Suppressor macrophage (primary cell): ENCODE measurements around the gene IFNA6.

ENCODE experiments used
- DNase-seq, 4 experiments: peaks; one replicate each; pipeline ENCODE4 v3.0.0-alpha.2; 2020 to 2022

Gene IFNA6

GRCh38 chr9:21331676-21332402 is 18.8 kb downstream of the IFNA6 start:
- no peak for DNase-seq

GRCh38 chr9:21326526-21327139 is 24.1 kb downstream of the IFNA6 start:
- DNase-seq = peak; percentile 31 to 73 (median 54)

DNA sequence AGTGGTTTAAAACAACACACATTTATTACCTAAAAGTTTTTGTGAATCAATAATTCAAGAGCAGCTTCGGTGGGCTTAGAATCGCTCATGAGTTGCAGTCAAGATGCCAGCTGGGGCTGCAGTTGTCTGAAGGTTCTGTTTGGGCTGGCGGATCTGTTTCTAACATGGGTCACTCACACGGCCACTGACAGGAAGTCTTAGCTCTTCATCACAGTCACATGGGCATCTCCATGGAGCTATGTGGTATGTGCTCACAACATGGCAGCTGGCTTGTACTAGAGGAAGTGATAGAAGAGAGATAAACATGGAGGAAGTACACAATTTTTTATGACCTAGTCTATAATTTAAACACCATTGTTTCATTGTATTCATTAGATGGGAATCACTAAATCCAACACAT is 26.6 kb downstream of the IFNA6 start:
- DNase-seq = peak; percentile 21 to 64 (median 52)

DNA sequence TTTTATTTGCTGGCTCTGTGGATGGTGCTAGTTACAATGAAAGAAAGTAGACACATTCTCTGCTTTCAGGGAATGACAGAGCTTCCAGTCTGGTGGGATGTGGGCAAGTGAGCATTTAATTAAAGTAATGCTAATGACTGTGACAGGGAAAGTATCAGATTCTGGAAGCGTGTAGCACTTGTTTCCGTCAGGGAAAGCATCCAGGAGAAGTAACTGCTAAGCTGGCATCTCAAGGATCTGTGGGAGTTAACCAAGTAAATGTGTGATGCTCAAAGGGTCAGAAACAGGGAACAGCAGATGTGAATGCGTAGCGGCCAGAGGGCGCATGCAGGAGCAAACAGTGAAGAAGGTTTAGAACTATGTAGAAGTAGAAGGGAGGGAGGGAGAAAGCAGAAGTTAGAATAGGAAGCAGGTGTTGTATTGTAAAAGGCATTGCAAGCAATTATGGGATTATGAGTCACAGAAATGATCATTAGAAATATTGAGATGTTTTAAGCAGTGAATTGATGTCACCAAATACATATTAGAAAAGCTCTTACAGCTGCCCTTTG is 27.7 kb downstream of the IFNA6 start:
- DNase-seq = peak in 2 of 4 experiments; percentile 13 to 16

DNA sequence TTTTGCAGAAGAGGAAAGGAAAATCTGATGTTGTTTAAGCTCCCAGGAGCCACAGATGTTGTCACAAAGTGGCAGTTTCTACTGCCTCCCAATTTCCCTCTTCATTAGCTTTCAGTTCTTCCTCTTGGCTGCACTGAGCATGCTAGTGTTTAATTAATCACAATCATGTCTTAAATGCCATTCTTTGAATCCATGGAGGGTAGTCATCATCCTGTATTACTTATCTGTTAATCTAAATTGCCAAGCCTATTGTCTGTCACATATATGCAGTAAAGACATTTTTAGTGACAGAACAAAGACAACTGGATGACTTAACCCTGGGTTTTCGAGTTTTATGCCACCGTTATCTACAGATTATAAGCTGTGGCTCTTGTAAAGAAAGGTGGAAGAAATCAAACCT is 30.2 kb downstream of the IFNA6 start:
- DNase-seq = no peak

DNA sequence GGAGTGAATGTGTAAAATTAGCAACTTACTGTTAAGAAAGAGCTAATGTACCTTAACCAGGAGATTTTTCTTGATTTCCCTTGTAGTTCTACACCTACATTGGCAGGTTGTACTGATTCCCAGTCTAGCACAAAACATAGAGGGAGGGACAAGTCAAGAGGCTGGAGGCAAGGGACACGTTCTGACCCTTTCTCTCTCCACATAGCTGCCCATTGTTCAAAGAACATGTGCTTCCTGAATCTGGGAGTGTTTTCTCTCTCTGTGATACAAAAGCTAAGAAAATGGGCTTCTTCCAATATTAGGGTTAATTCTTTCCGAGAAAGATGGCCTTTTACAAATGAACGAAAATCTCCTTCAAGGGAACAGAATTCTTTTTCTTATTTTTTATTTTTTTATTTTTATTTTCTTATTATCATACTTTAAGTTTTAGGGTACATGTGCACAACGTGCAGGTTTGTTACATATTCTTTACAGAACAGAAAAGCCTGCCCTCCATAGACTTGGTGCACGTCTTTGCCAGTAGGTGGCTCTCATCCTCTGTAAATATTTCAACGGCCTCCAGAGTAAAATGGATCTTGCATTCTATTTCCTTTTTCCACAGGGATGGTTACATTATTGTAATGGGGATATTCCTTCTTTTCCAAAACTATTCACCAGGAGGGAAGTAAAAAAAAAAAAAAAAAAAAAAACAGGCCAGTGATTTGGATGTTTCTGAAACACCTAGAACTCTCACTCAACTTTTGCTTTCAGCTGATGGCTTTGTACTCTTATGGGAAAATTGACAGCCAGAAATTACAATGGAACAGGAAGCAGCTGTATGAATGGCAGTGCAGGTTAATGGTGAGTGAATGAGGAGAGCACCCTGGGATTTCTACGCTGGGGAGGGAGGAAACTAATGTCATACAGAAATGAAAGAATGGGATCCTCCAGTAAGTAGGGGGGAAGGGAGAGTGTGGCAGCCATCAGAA is 32.4 kb downstream of the IFNA6 start:
- DNase-seq = peak; percentile 38 to 79 (median 60)

GRCh38 chr9:21316860-21317259 is 33.8 kb downstream of the IFNA6 start:
- DNase-seq = no peak

DNA sequence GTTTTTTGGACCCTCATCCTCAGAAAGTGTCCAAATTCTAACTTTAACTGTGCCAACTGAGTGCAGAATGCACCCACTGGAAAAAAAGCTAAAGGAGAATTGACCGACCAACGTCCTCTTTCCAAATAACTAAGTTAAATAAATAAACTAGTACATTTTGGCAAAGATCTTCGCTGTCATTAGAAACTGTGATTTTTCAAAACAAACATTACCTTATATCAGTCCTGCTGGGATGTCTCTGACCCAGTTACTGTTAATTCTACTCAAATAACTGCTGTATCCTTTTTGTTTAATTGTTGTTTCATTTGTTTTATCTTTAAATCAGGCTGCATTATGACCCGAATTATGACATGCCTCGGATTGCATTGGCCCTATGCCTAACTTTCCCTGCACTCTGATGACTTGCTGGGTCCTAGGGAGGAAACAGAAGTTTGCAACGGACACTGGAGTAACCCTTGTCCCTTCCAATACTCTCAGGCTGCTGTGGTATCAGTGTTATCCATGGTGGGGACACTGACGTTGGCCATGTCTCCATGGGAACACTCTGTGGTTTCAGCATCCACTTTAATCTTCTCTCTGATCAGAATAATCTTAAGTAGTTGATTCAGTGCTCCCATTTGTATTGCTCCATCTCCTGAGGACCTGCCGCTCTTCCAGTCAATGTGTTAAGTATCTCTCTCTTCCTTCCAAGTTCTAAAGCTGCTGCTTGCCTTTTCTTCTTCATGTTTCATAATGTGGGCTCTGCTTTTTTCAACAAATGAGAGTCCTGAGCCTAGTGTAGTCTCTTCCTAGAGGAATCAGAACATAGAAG is 34.5 kb downstream of the IFNA6 start:
- no peak for DNase-seq

DNA sequence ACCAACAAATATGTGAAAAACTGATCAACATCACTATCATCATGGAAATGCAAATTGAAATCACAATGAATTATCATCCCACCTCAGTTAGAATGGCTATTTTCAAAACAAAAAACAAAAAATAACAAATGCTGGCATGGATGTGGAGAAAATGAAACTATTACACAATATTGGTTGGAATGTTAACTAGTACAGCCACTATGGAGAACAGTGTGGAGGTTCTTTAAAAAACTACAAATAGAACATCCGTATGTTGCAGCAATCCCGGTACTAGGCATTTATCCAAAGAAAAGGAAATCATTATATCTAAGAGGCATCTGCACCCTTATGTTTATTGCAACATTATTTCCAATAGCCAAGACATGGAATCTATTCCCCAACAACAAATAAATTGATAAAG is 36.5 kb downstream of the IFNA6 start:
- no peak for DNase-seq

DNA sequence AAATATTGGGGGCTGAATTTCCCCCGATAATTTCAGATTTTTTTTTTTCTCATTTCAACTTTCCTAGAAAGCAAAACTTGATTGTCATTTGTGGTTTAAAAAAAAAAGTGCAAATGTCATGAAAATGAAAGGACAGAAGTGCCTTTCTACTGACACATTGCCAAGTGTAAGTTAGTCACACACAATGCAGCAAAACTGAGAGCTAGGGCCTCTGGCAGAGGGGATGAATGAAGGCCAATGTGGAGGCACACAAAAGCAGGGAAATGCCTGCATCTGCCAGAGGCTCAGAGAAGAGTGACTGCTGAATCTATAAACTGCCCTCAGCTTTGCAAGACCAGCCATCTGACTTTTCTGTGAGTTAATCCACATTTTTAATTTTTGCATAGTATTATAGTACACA is 38.8 kb downstream of the IFNA6 start:
- no peak for DNase-seq

DNA sequence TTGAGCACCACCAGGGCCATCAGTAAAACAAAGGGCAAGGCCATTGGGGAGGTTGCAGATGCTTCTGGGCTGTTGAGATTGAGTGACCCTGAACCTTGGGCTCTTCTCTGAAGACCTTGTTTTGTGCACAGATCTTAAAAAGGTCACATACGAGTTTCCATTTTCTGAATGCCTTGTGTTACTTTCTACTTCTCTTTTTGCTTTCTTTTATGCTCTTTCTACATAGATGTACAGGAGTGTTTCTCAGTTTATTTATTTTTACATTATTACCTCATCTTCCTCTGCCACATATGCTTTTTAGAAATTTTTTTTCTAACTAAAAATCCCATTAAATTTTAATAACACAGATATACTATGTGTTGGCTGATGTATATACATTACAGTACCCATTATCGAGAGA is 45.5 kb downstream of the IFNA6 start, which contains the start of gene IFNA5:
Gene IFNA5 (minus strand): TSS at position 101 of the 400 bp plus-strand sequence. CDS start 57 bp downstream, at position 44.
- no peak for DNase-seq
